Fibroblast of skin of scalp (primary cell): ENCODE data around the gene GPR132.
"Not testable (repeated sequence)": the region's sequence is repeated elsewhere in the genome, so short reads cannot be mapped to it uniquely, and the experiment has no call there.

Experiments
- DNase-seq: peaks from one replicate; pipeline ENCODE4 v3.0.0-alpha.2; 2013

GPR132 gene

DNA sequence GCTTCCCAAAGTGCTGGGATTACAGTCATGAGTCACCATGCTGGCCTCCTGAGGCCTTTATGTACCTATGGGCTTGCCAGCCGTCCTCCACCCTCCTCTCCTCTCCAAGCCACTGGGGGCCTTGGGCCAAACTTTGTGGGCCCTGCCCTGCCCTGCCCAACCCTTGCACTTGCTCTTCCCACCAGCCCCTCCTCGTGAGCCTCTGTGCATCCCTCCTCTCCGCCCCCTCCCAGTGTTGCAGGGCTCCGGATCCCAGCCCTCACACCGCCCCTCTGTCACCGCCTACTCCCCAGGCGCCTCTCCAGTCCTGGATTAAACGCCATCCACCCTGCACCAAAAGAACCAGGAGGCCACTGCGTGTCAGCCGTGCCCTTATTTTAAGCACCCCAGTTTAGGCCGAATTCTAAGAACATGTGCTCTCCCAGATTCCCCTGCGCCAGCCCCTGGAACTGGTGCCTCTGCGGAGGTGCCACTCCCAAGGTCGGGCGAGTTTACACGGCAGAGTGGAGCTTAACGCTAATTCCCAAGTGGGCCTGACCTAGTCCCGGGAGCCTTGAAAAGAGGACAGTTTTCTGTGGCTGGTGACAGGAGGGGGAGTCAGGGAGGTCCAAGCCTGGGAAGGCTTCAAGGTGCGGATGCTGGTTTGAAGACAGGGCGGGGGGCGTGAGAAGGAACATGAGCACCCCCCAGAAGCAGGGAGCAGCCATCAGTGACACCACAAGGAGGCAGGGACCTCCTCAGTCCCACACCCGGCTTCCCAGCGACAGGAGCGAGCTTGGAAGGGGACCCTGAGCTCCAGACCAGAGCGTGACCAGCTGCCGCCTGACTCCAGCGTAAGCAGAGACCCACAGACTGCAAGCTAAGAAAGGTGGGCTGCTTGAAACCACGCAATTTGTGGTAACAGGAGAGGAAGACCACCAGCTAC lies 23.1 kb downstream of the GPR132 start:
- no peak for DNase-seq

DNA sequence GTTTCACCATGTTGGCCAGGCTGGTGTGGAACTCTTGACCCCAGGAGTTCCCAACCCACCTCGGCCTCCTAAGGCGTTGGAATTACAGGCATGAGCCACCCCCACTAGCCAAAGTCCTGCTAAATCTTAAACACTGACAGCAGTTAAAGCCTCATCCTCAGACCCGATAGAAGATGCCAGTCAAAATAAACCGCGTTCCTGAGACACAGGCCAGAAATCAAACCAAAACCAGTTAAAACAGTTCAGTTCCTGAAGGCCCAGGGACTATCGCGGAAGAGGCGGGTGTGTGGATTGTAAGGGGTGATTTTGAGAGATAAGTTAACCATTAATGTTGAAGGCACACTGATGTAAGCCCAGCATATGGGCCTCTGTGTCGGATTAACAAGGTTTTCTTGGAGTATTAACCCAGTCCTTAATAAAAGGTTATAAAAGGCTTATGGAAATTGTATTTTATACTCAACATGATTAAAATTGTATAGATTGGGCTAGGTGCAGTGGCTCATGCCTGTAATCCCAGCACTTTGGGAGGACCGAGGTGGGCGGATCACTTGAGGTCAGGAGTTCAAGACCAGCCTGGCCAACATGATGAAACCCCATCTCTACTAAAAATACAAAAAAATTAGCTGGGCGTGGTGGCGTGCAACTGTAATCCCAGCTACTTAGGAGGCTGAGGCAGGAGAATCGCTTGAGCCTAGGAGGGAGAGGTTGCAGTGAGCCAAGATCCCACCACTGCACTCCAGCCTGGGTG lies 25.6 kb downstream of the GPR132 start:
- DNase-seq, result no peak

DNA sequence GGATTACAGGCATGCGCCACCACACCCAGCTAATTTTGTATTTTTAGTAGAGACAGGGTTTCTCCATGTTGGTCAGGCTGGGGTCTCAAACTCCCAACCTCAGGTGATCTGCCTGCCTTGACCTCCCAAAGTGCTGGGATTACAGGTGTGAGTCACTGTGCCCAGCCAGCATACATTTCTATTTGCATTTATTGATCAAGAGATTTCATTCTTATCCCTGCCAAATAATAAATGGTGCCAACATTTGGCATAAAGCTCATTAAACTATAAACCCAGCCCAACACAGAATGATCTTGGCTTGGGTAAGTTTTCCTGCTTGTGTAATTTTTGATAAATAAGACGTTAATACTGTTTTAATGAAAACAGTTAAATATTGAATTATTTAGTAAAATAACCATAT lies 29.6 kb downstream of the GPR132 start:
- DNase-seq, result not testable (repeated sequence)

DNA sequence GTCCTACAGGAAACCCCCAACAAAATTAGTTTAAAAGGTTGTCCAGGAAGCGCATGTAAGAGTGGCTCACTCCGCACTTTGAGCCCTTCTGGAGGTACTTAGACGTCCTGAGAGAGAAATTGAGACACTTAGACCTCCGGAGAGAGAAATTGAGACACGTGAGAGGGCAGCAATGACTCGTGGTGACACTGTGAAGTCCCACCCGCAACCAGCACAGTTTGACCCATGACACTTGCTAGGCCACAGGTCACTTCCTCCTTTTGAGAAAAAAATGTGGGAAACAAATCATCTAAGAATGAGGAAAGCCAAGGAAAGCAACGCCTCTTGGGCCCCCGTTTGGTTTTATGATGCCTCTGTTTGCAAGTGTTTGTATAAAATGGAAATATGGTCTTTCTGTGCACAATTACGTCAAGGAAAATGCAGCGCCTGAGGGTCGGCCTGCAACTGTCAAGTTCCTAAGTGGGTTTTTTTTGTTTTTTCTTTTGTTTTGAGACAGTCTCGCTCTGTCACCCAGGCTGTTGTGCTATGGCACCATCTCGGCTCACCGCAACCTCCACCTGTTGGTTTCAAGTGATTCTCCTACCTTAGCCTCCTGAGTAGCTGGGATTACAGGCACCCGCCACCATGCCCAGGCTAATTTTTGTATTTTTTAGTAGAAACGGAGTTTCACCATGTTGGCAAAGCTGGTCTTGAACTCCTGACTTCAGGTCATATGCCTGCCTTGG lies 30.8 kb downstream of the GPR132 start:
- no peak for DNase-seq

DNA sequence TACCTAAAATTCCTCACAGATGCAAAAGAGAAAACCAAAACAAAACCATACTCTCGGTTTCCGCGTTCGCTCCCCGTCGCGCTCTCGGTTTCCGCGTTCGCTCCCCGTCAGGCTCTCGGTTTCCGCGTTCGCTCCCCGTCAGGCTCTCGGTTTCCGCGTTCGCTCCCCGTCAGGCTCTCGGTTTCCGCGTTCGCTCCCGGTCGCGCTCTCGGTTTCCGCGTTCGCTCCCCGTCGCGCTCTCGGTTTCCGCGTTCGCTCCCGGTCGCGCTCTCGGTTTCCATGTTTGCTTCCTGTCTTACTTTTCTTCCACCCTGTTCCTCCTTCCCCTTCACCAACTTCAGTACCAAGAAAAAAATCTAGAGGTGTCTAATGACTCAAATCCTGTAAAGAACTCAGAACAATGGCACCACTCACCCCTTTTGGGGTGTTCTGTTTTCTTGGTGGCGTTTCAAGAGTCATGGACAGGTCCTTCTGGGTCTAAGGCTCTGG lies 31.8 kb downstream of the GPR132 start:
- not testable (repeated sequence) for DNase-seq

DNA sequence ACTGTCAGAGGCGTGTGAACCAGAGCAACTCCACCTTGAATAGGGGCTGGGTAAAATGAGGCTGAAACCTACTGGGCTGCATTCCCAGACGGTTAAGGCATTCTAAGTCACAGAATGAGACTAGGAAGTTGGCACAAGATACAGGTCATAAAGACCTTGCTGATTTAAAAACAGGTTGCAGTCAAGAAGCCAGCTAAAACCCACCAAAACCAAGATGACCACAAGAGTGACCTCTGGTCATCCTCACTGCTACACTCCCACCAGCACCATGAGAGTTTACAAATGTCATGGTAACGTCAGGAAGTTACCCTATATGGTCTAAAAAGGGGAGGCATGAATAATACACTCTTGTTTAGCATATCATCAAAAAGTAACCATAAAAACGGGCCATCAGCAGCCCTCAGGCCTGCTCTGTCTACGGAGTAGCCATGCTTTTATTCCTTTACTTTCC lies 32.8 kb downstream of the GPR132 start:
- not testable (repeated sequence) for DNase-seq

DNA sequence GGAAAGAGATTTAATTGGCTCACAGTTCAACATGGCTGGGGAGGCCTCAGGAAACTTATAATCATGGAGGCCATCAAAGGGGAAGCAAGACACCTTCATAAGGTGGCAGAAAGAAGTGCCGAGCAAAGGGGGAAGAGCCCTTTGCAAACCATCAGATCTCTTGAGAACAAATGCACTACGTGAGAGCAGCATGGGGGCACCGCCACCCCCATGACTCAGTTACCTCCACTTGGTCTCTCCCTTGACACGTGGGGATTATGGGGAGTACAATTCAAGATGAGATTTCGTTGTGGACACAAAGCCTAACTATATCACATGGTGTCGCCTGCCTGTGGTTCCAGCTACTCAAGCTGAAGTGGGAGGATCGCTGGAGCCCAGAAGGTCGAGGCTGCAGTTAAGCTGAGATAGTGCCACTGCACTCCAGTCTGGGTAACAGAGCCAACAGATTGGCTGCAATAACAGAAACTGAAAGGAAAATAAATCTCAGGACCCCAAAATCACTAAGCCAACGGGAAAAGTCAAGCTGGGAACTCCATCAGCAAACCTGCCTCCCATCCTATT lies 34.3 kb downstream of the GPR132 start:
- DNase-seq, result no peak

DNA sequence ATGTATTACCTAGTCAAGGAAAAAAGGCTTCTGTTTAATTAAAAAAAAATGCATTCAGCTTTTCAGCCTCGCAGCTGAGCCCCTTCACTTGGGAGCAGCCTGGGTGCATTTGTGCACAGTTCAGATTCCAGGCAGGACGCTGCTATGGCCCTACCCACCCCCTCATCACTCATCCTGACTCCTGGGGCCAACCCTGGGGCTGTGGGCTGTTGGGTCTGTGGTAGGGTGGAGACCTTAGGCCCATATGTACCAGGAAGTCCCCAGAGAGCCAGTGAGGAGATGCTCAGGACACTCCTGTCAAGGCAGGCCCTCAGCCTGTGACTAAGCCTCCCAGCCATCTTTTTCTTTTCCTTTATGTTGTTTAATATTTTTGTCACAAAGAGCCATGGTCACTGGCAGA lies 35.0 kb downstream of the GPR132 start:
- no peak for DNase-seq

DNA sequence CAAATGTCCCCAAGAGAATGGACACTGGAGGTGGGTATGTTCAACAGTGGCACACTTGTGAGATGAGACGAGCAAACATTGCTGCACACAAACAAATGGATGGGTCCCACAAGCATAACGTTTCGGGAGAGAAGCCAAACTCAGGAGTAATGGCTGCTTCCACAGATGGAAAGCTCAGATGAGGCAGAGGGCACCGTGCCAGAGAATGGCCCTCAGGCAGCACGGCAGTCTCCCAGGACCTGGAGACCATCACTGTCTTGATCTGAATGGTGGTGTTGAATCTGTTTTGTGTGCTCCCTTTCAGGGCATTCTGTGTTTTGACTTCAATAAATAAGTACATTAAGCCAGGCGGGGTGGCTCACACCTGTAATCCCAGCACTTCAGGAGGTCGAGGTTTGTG lies 35.8 kb downstream of the GPR132 start:
- DNase-seq, result no peak

DNA sequence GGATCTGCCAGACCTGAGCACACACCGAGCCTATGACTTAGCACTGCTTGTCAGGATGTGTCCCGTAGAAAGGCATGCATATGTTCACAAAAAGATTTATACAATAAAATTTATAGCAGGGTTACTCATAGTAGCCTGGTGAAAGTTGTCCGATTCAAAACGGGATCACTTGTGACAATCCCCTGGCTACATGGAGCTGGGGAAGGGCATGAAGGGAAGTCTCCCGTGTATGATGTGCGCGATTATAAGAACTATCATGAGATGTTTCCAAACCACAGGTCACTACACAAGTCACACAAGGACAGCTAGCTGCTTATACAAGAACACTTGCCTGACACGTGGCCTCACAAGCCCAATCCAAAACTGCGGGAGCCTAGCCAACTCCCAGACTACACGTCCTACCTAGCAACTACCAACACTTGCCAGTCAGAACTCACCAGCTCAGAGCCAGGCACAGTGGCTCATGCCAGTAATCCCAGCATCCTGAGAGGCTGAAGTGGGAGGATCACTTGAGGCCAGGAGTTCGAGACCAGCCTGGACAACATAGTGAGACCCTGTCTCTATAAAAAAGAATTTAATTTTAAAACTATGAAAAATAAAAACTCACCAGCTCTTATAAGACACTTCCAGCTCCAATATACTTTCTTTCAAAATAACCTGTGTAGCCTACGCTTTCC lies 36.8 kb downstream of the GPR132 start:
- no peak for DNase-seq

DNA sequence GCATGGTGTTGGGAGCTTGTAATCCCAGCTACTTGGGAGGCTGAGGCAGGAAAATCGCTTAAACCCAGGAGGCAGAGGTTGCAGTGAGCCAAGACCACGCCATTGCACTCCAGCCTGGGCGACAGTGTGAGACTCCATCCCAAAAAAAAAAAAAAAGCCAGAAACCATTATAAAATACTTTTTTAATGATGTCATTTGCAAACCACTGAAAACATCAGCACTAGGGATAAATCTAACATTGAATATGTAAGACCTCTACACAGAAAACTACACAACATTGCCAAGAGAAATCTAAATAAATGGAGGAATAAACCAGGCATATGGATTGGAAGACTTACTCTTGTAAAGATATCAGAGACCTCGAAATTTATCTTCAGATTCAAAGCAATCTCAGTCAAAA lies 37.5 kb downstream of the GPR132 start:
- not testable (repeated sequence) for DNase-seq

DNA sequence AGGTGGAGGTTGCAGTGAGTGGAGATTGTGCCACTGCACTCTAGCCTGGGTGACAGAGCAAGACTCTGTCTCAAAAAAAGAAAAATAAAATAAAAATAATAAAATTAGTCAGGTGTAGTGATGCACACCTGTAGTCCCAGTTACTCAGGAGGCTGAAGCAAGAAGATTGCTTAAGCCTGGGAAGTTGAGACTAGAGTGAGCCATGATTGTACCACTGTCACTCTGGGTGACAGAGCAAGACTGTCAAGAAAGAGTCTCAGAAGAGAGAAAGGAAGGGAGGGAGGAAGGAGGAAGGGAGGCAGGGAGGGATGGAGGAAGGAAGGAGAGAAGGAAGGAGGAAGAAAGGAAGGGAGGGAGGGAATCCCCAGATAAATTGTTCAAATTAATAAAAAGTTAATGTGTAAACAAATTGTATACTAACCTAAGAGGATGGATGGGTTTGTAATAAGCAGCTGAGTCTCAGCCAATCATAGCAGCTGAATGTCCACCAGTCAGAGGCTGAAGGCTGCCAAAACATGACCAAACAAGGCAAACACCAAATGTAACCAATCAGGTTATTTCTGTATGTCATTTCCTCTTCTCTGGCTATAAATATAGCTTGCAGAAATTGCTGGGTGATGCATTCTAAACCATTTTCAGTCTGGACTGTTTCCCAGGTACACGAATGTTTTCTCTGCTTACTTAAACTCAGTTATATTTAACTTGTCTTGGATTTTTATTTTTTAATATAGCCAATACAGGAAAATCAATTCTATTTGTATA lies 38.2 kb downstream of the GPR132 start:
- peak; percentile 55 for DNase-seq

DNA sequence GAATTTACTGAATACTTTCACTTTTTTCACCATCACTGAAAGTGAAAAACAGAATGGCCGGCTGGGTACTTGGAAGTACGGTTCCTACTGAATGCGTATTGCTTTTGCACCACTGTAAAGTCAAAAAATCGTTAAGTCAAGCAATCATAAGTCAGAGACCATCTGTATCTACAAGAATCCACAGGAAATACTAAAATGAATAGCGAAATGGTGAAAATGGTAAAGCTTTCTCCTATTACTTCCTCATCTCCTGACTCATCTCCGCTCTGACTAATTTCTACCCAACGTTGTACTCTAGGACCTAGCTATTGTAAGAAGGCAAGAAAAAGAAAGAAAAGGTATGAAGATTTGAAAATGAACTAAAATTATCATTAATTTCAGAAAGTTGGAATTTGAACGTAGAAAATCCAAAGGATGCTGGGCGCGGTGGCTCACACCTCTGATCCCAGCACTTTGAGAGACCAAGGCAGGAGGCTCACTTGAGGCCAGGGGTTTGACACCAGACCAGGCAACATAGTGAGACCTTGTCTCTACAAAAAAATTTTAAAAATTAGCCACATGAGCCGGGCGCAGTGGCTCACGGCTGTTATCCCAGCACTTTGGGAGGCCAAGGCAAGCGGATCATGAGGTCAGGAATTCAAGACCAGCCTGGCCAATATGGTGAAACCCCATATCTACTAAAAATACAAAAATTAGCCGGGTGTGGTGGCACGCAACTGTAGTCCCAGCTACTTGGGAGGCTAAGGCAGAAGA lies 39.0 kb downstream of the GPR132 start:
- peak; percentile 40 for DNase-seq

DNA sequence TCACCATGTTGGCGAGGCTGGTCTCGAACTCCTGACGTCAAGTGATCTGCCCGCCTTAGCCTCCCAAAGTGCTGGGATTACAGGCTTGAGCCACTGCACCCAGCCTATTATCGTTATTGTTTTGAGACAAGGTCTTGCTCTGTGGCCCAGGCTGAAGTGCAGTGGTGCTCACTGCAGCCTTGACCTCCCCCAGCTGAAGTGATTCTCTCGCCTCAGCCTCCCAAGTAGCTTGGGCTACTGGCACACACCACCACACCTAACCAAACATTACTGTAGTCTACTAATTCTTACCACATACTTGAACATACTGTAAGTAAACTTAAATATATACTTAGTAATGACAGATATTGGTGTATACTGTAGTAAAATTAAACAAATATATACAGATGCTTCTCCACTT lies 39.8 kb downstream of the GPR132 start:
- DNase-seq, result no peak

DNA sequence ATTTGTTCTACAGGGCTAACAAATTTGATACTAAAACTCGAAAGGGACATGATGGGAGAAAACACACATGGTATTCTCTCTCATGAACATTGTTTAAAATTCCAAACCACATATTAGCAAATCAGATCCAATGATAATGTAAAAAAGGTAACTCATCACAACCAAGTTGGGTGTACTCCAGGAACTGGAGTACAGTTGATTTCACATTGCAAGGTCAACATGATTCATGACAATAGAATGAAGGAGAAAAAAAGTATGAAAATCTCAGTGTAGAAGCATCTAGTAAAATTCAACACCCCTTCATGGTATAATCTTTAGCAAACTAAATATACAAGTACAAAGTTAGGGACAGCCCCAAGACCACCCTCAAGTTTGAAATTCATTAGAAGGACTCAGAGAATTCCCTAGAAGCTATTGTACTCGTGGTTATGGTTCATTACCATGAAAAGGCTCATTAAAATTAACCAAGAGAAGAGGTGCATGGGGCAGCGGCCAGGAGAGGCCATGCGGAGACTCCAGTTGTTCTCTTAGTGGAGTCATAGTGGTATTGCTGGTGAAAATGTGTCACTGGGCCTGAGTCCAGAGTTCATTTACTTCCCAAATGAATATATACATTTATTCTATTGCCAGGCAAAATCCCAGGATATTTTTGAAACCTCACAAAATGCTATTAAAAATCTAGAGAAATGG lies 41.3 kb downstream of the GPR132 start:
- peak; percentile 50 for DNase-seq

DNA sequence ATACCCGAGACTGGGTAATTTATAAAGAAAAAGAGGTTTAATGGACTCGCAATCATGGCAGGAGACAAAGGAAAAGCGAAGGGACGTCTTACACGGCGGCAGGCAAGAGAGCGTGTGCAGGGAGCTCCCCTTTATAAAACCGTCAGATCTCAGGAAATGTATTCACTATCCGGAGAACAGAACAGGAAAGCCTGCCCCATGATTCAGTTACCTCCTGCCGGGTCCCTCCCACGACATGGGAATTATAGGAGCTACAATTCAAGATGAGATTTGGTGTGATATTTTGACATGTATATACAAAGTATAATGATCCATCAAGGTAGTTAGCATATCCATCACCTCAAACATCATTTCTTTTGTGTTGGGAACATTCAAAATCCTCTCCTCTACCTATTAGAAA lies 42.1 kb downstream of the GPR132 start:
- no peak for DNase-seq

DNA sequence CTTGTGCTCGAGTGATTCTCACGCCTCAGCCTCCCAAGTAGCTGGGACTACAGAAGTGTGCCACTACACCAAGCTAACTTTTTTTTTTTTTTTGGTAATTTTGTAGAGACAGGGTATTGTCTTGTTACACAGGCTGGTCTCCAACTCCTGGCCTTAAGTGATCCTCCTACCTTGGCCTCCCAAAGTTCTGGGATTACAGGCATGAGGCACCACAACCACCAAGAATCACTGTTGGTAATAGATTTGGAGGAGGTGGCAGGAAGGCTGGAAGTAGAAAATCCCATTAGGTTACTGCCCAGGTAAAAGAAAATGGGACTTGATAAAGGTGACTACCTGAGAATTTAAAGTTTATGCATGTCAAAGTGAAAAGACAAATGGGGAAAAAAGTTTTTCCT lies 43.0 kb downstream of the GPR132 start:
- DNase-seq, result no peak

DNA sequence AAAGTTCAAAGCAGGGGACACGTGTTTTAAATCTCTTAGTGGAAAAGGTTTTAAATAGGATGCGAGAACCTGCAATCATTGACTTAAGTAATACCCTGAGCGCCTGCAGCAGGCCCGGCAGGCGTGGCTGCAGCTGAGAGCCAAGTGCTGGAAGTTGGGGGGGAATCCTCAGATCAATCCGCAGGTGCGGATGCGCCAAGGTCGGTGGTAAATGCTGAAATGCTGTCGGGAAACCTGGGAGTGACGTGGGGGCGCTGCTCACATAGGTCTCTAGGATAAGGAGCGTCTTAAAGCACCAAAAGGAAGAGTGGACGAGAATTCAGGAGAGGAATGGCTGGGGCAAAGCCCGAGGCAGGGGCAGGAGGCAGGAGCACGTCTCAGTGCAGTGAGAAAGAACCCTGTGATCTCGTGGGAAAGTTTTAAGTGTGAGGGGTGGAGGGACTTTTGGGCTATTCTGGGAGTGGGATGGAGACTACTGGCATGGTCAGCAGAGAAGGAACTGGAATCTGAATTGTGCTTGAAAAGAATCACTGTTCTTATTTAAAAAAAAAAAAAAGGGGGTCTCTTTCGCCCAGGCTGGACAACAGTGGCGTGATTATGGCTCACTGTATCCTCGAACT lies 43.5 kb downstream of the GPR132 start:
- DNase-seq, result peak; percentile 36
